ENCODE data around the gene CBL. TPM values are rescaled to one million over a fixed set of nuclear protein-coding genes. Genes with fewer than 3 reads are reported as not detected.

CBL gene
- 6.0 to 9.8 TPM (median 8.4 TPM) in 5 replicates for total RNA-seq (2022; extraction: Qiagen RNA extraction)

DNA sequence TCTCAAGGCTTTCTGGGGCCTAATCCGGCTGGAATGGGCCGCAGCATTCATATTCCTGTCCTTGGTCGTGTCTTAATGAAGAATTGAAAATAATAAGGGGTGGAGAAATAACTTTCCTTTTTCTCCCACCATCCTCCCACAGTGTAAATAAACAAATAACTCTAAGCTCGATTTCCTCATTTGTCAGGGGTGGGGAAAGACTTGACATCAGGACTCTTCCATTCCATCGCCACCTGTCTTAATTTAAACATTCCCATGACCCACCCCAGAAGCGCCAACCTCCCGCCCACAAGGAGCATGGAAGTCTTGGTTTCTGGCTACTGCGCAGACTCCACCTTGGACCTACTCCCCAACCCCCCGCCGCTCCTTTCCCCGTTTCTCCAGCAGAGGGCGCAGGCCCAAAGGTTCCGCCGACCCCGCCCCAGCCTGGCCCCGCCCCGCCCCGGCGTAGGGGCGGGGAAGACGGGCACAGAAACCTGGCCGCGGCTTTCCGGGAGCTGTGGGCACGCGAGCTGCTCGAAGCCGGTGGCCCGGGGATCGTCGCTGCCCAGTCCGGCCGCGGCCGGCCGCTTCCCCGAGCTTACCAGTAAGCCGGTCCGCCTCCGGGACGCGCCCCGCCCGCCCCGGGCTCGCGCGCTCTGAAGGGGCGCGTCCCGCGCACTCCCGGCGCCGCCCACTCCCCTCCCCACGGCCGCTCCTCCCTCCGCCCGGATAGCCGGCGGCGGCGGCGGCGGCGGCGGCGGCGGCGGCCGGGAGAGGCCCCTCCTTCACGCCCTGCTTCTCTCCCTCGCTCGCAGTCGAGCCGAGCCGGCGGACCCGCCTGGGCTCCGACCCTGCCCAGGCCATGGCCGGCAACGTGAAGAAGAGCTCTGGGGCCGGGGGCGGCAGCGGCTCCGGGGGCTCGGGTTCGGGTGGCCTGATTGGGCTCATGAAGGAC, at the start of gene CBL:
CBL (plus strand) TSS at position 766 of the 937 bp plus-strand sequence; CDS start at position 845, 79 bp downstream.

DNA sequence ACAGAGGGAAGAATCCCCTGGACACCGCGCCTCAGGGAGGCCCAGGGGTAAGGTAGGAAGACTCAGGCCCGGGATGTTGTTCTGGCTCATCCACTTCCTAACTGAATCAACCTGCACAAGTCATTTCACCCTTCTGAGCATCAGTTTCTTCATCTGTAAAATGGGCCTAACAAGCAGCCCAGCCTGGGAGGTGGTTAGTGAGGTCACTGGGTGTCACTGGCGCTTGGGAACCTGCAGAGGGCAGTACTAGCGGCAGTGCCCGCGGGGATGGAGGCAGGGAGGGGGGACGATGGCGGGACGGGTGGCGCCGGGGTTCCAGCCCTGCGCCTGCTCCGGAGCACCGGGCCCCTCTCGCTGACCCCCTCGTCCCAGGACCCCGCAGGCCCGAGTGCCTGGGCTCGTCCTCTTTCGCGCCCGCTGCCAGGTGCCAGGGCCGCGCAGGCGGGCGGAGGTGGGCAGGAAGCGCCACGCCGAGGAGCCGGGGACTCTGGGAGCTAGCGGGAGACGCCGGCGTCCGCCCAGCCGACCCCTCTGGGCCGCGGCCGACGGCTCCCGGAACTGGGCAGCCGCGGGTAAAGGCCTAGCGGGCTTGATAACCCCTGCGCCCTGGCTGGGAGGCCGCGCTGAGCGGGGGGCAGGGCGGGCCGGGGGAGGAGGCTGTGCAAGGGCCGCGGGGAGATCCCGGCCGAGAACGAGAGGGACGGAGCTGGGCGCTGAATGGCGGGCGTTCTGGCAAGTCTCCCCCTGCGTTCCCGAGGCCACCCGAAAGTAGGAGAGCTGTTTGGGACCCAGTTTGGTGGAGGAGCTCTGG, 37.5 kb upstream of the CBL start, which contains the start of gene NLRX1:
NLRX1 (plus strand) TSS at position 255 of the 811 bp plus-strand sequence. CDS start 2,679 bp downstream, outside the sequence.

DNA sequence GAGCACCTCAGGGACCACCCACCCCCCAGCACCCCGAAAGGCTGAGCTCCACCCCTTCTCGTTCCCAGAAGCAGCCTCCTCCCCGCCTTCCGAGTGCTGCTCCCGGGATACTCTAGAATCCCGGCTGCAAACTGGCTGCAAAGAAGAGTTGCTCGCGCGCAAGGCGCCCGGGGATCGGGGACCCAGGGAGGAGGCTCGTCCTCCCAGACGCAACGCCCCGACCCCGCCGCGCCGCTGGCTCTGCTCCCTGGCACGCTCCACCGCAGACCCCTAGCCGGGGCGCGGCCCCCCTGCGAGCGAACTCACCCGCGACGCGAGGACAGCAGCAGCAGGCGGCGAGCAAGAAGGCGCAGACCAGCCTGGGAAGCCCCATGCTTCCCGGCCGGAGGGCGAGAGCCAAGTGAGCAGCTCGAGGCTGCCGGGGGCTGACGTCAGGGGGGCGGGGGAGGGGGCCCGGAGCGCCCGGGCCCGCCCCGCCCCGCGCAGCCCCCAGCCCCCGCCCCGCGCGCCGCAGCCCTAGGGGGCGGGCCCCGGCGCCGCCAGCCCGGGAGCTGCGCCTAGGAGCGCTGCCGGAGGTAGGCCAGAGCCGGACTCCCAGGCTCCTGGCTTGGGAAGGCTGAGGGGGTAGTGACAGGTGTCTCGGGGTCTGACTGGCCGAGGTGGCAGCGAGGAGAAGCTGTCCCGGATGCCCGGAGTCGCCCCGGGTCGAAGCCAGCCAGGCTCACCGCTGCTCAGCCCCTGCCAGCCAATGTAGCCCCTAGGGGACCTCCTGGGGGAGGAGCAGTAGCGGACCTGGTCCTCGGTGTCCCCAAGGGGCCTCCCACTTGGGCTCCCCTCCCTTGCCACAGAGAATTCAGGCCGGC, 110.8 kb downstream of the CBL start, which contains the start of gene MCAM:
MCAM (minus strand) TSS at position 402 of the 863 bp plus-strand sequence; CDS start at position 373, 29 bp downstream.

DNA sequence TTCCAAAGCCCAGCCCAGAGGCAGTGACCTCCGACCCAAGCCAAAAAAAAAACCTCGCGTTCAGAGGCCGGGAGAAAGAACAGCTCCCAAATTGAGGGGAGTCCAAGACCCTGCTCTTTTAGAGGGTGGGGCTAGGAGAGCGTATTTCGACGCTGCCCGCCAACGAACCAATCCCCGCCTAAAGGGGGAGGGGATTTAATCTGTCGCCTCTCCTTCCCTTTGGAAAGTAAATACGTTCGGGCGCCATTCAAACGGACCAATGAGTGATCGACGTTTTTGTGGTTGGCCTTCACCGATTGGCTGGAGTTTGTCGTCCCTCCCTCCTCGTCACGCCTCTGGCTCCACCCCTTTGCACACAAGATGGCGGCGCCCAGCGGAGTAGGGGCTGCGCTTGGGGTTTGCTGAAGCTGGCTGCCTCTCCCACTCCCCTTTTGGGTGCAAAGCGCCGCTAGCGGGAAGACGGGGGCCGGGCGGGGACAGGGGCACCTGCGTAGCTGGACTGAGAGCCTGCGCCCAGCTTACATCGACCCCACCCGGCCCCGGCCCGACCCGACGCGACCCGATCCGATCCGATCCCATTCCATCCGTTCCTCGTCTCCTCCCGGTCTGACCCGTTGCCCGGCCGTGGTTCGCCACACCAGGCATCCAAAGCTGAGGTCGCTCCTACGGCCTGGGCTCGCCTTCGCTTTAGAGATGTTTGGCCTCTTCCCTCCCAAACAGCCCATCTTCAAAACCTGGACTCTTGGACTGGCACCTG, 128.2 kb downstream of the CBL start, which contains the start of gene RNF26:
RNF26 (plus strand) TSS at position 354 of the 757 bp plus-strand sequence. CDS start 596 bp downstream, outside the sequence.

DNA sequence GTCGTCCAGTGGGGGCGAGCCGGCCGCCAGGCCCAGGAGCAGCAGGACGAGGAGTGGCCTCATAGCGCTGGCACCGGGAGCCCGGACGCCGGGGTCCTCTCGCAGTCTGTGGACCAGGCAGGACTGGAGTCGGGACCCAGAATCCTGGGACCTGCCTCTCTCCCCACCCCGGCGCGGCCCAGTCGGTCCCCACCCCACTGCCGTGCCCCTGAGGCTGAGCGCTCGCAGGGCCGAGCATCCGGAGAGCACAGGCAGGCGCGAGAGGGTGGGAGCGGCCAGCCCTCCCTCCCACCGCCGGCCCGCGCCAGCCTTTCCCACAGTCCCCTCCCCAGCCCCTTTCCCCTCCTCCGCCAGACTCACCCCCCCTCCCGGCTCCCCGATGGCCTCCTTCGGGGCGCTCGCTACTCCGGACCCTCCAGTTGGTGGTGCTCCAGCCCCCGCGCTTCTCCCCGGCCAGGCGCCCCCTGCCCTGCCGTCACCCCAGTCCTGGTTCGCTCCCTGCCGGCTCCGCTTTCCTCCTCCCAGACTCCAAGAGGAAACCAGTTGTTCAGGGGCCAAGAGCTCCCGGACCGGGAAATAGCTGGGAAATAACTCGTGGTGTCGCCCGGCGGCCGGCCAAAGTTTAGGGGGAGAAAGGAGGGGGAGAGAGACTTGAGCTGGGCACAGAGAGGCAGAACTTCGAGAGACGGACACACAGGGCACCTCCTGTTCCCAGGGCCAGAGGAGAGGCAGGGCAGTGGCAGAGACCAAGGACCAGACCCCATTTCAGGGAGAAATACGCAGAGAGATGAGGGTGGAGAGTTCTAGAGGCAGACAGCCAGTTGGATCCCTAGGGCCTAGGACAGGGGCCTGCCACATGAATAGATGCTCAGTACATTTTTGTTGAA, 134.4 kb downstream of the CBL start, which contains the start of gene C1QTNF5:
C1QTNF5 (minus strand) TSS at position 549 of the 887 bp plus-strand sequence; CDS start at position 63, 486 bp downstream.

DNA sequence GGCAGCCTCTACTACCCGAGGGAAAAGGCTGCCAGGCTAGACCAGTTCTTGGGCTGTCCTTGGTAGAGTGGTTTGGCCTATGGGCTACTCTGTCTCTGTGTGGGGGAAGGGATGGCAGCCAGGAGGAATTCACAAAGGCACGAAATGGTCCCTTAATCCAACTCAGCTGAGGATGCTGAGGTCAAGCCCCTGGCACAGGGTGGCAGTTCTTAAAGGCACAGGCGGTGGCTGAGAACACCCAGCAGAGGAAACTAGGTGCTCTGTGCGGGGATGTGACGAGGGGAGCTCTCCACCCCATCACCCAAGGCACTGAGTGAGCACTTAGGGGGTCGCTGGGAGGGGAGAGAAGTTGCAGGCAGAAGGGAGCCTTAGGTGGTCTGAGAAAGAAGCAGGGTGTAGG, 140.5 kb downstream of the CBL start, which contains the start of gene MFRP:
MFRP (minus strand) TSS at position 101 of the 400 bp plus-strand sequence. CDS start 192 bp downstream, outside the sequence.

Other genes with a start within 250 kb of the CBL start
- gene FOXR1, start 234.6 kb upstream of the CBL start, total RNA-seq (2022; extraction: Qiagen RNA extraction): not detected in 5 replicates
- gene CENATAC, start 208.2 kb upstream of the CBL start, total RNA-seq (2022; extraction: Qiagen RNA extraction): 11.1 to 18.7 TPM (median 12.0 TPM) in 5 replicates
- gene RPS25, start 188.0 kb upstream of the CBL start, total RNA-seq (2022; extraction: Qiagen RNA extraction): 753 to 1,094 TPM (median 792 TPM) in 5 replicates
- gene TRAPPC4, start 187.6 kb upstream of the CBL start, total RNA-seq (2022; extraction: Qiagen RNA extraction): 59.1 to 74.1 TPM (median 64.7 TPM) in 5 replicates
- gene SLC37A4, start 175.5 kb upstream of the CBL start, total RNA-seq (2022; extraction: Qiagen RNA extraction): 9.6 to 12.1 TPM (median 10.8 TPM) in 5 replicates
- gene HYOU1, start 149.1 kb upstream of the CBL start, total RNA-seq (2022; extraction: Qiagen RNA extraction): 40.0 to 49.6 TPM (median 48.0 TPM) in 5 replicates
- gene VPS11, start 138.5 kb upstream of the CBL start, total RNA-seq (2022; extraction: Qiagen RNA extraction): 10.0 to 16.0 TPM (median 12.4 TPM) in 5 replicates
- gene HMBS, start 121.5 kb upstream of the CBL start, total RNA-seq (2022; extraction: Qiagen RNA extraction): 46.5 to 54.4 TPM (median 50.2 TPM) in 5 replicates
- 34.2 to 44.0 TPM (median 39.7 TPM) in 5 replicates for gene DPAGT1, start 104.5 kb upstream of the CBL start, total RNA-seq (2022; extraction: Qiagen RNA extraction)
- gene C2CD2L, start 99.0 kb upstream of the CBL start, total RNA-seq (2022; extraction: Qiagen RNA extraction): 5.4 to 7.9 TPM (median 5.9 TPM) in 5 replicates
- 10.7 to 12.8 TPM (median 12.0 TPM) in 5 replicates for gene HINFP, start 84.8 kb upstream of the CBL start, total RNA-seq (2022; extraction: Qiagen RNA extraction)
- gene ABCG4, start 57.3 kb upstream of the CBL start, total RNA-seq (2022; extraction: Qiagen RNA extraction): 0.21 to 0.42 TPM (median 0.32 TPM) in 5 replicates
- gene NLRX1, start 37.6 kb upstream of the CBL start, total RNA-seq (2022; extraction: Qiagen RNA extraction): 8.8 to 13.9 TPM (median 11.5 TPM) in 5 replicates
- 0.13 to 0.44 TPM (median 0.23 TPM) in 5 replicates for gene NHERF4, start 20.9 kb upstream of the CBL start, total RNA-seq (2022; extraction: Qiagen RNA extraction)
- 9.8 to 13.2 TPM (median 11.5 TPM) in 5 replicates for gene MCAM, start 110.8 kb downstream of the CBL start, total RNA-seq (2022; extraction: Qiagen RNA extraction)
- 29.4 to 41.1 TPM (median 37.7 TPM) in 5 replicates for gene RNF26, start 128.2 kb downstream of the CBL start, total RNA-seq (2022; extraction: Qiagen RNA extraction)
- not detected in 5 replicates for gene C1QTNF5, start 134.5 kb downstream of the CBL start, total RNA-seq (2022; extraction: Qiagen RNA extraction)
- gene MFRP, start 140.4 kb downstream of the CBL start, total RNA-seq (2022; extraction: Qiagen RNA extraction): not detected in 5 replicates
- gene USP2, start 175.4 kb downstream of the CBL start, total RNA-seq (2022; extraction: Qiagen RNA extraction): 0.33 to 0.53 TPM (median 0.42 TPM) in 5 replicates
- 11.6 to 15.3 TPM (median 13.7 TPM) in 5 replicates for gene THY1, start 216.8 kb downstream of the CBL start, total RNA-seq (2022; extraction: Qiagen RNA extraction)